Neural progenitor cell (in vitro differentiated cells): ENCODE results near the gene RAB40B. TPM values are rescaled to one million over a fixed set of nuclear protein-coding genes. Genes with fewer than 3 reads are reported as not detected.

Experiments
- DNase-seq: peaks from one replicate; pipeline ENCODE4 v3.0.0-alpha.2; 2016; ENCODE audit warnings: low spot score
- H2AFZ ChIP-seq: fragments of 200-600 bp; sonication (generic); replicated peaks from 2 replicates; pipeline ENCODE4 v1.6.1; 2016; ENCODE audit warnings: antibody characterized with exemption
- H3F3A ChIP-seq: fragments of 200-600 bp; sonication (generic); 2 replicates; pipeline ENCODE4 v1.6.1; 2016; ENCODE audit warnings: antibody characterized with exemption, low read depth
- H3K27ac ChIP-seq: fragments of 200-600 bp; sonication (generic); 2 replicates; pipeline ENCODE4 v1.5.1; 2016; ENCODE audit warnings: mild to moderate bottlenecking
- H3K27me3 ChIP-seq: fragments of 200-600 bp; sonication (generic); 2 replicates; pipeline ENCODE4 v1.6.1; 2016; ENCODE audit warnings: mild to moderate bottlenecking, moderate library complexity
- H3K36me3 ChIP-seq: fragments of 200-600 bp; sonication (generic); 2 replicates; pipeline ENCODE4 v1.5.1; 2016
- H3K4me1 ChIP-seq: fragments of 200-600 bp; sonication (generic); 2 replicates; pipeline ENCODE4 v1.6.1; 2016; ENCODE audit warnings: mixed run types
- H3K4me2 ChIP-seq: fragments of 200-600 bp; sonication (generic); 2 replicates; pipeline ENCODE4 v1.6.1; 2016
- H3K4me3 ChIP-seq: fragments of 200-600 bp; sonication (generic); 2 replicates; pipeline ENCODE4 v1.5.1; 2016
- H3K79me2 ChIP-seq: fragments of 200-600 bp; sonication (generic); 2 replicates; pipeline ENCODE4 v1.6.1; 2016; ENCODE audit warnings: low read depth
- H3K9ac ChIP-seq: fragments of 200-600 bp; sonication (generic); 2 replicates; pipeline ENCODE4 v1.6.1; 2016
- H3K9me3 ChIP-seq: fragments of 200-600 bp; sonication (generic); 2 replicates; pipeline ENCODE4 v1.5.1; 2016; ENCODE audit warnings: low read depth
- H4K20me1 ChIP-seq: fragments of 200-600 bp; sonication (generic); 2 replicates; pipeline ENCODE4 v1.6.1; 2016; ENCODE audit warnings: low read depth
- H3K27ac Mint-ChIP-seq: 3 replicates; pipeline ENCODE4 v1.8.0; 2021; ENCODE audit warnings: mixed read lengths
- H3K27me3 Mint-ChIP-seq: 2 replicates; pipeline ENCODE4 v1.8.0; 2022; ENCODE audit warnings: low read depth, mild to moderate bottlenecking, inconsistent platforms, moderate library complexity, mixed read lengths; ENCODE audit not compliant: insufficient read depth
- H3K36me3 Mint-ChIP-seq: 3 replicates; pipeline ENCODE4 v1.8.0; 2021; ENCODE audit warnings: mixed read lengths
- H3K4me1 Mint-ChIP-seq: 3 replicates; pipeline ENCODE4 v1.8.0; 2021; ENCODE audit warnings: mixed read lengths
- H3K4me3 Mint-ChIP-seq: 3 replicates; pipeline ENCODE4 v1.8.0; 2021; ENCODE audit warnings: mild to moderate bottlenecking, moderate library complexity, mixed read lengths
- H3K9me3 Mint-ChIP-seq: 3 replicates; pipeline ENCODE4 v1.8.0; 2020; ENCODE audit warnings: mixed read lengths
- EZH2 ChIP-seq: fragments of 200-600 bp; sonication (generic); IDR thresholded peaks from 2 replicates; pipeline ENCODE4 v1.6.1; 2017; ENCODE audit warnings: antibody characterized with exemption, mild to moderate bottlenecking, moderate library complexity
- EZH2phosphoT487 ChIP-seq: fragments of 200-600 bp; sonication (generic); IDR thresholded peaks from 2 replicates; pipeline ENCODE4 v1.6.1; 2017; ENCODE audit warnings: antibody characterized with exemption
- total RNA-seq: library from RNA; depleted of rRNA; stranded (reverse); fragments of >200 nt; gene quantifications from 2 replicates; pipeline ENCODE4 v1.2.3, GENCODE V29; 2015; ENCODE audit warnings: low replicate concordance
- TF ChIP-seq, protein P1 (sequence below): fragments of 200-600 bp; sonication (generic); IDR thresholded peaks from 2 replicates; pipeline ENCODE4 v1.5.1; 2017; ENCODE audit warnings: antibody characterized with exemption, mild to moderate bottlenecking

Gene RAB40B
- total RNA-seq, 1 donor from 2014 or later: 5.6 TPM

- no peaks in the 10 kb centered on the region for H3K79me2 ChIP-seq
- peaks cover 3% of the 10 kb centered on the region for H4K20me1 ChIP-seq
- no peak overlapping the region for H3K4me3 Mint-ChIP-seq
- no peak overlapping the region for H2AFZ ChIP-seq
- no peak for DNase-seq
- H3K27me3 Mint-ChIP-seq: peaks cover 5% of the 10 kb centered on the region
- H3K36me3 ChIP-seq: no peaks in the 10 kb centered on the region
- no peak for TF ChIP-seq EZH2phosphoT487
- TF ChIP-seq, protein P1, sequence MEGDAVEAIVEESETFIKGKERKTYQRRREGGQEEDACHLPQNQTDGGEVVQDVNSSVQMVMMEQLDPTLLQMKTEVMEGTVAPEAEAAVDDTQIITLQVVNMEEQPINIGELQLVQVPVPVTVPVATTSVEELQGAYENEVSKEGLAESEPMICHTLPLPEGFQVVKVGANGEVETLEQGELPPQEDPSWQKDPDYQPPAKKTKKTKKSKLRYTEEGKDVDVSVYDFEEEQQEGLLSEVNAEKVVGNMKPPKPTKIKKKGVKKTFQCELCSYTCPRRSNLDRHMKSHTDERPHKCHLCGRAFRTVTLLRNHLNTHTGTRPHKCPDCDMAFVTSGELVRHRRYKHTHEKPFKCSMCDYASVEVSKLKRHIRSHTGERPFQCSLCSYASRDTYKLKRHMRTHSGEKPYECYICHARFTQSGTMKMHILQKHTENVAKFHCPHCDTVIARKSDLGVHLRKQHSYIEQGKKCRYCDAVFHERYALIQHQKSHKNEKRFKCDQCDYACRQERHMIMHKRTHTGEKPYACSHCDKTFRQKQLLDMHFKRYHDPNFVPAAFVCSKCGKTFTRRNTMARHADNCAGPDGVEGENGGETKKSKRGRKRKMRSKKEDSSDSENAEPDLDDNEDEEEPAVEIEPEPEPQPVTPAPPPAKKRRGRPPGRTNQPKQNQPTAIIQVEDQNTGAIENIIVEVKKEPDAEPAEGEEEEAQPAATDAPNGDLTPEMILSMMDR: no peak
- TF ChIP-seq EZH2: no peak
- no peaks in the 10 kb centered on the region for H3K27me3 ChIP-seq
- H3K4me2 ChIP-seq: no peak overlapping the region
- no peak overlapping the region for H3K4me3 ChIP-seq
- H3K4me1 Mint-ChIP-seq: no peaks in the 10 kb centered on the region
- H3K9me3 ChIP-seq: no peaks in the 10 kb centered on the region
- H3K9me3 Mint-ChIP-seq: no peaks in the 10 kb centered on the region
- peaks cover 39% of the 10 kb centered on the region for H3K36me3 Mint-ChIP-seq
- no peaks in the 10 kb centered on the region for H3K4me1 ChIP-seq
- H3K9ac ChIP-seq: no peak overlapping the region
- H3K27ac ChIP-seq: no peak overlapping the region
- no peaks in the 10 kb centered on the region for H3F3A ChIP-seq
- no peak overlapping the region for H3K27ac Mint-ChIP-seq
Measured at GRCh38 chr17:82616021-82616711, 82.3 kb downstream of the RAB40B start.

- Histone ChIP-seq H3K27ac (no peak overlapping the region), H3K27me3 (no peaks in the 10 kb centered on the region), H4K20me1 (peaks cover 3% of the 10 kb centered on the region), H3K4me3 (no peak overlapping the region), H3F3A (no peaks in the 10 kb centered on the region), H2AFZ (no peak overlapping the region), H3K4me1 (no peaks in the 10 kb centered on the region), H3K9me3 (no peaks in the 10 kb centered on the region), H3K9ac (no peak overlapping the region), H3K4me2 (no peak overlapping the region), H3K36me3 (no peaks in the 10 kb centered on the region), H3K79me2 (no peaks in the 10 kb centered on the region)
- DNase-seq: peak; percentile 39
- Mint-ChIP-seq H3K4me3 (no peak overlapping the region), H3K27me3 (peaks cover 11% of the 10 kb centered on the region), H3K27ac (no peak overlapping the region), H3K9me3 (no peaks in the 10 kb centered on the region), H3K36me3 (peaks cover 34% of the 10 kb centered on the region), H3K4me1 (no peaks in the 10 kb centered on the region)
- TF ChIP-seq EZH2phosphoT487 (no peak), EZH2 (no peak)
- TF ChIP-seq, protein P1: peak; percentile 46
Measured at GRCh38 chr17:82615084-82616020, 83.1 kb downstream of the RAB40B start.

DNA sequence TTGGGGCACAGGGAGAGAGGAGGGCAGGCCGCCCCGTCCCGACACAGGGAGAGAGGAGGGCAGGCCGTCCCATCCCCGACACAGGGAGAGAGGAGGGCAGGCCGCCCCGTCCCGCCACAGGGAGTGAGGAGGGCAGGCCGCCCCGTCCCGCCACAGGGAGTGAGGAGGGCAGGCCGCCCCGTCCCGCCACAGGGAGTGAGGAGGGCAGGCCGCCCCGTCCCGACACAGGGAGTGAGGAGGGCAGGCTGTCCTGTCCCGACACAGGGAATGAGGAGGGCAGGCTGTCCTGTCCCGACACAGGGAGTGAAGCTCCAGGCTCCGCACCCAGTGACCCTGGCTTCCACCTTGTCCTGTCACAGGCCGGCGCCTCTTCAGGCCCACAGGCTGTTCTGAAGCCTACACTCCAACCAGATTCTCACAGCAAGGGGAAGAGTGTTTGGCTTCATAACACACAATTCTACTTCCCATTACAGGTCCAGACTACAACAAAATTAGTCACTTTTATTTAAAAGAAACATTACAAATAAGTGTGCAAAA is 84.3 kb downstream of the RAB40B start:
- Mint-ChIP-seq H3K27me3 (peaks cover 12% of the 10 kb centered on the region), H3K4me3 (no peak overlapping the region), H3K27ac (no peak overlapping the region), H3K4me1 (no peaks in the 10 kb centered on the region), H3K9me3 (peaks cover 4% of the 10 kb centered on the region), H3K36me3 (peaks cover 38% of the 10 kb centered on the region)
- Histone ChIP-seq H3K27me3 (no peaks in the 10 kb centered on the region), H2AFZ (no peak overlapping the region), H3K4me2 (no peak overlapping the region), H3K36me3 (no peaks in the 10 kb centered on the region), H3F3A (peaks cover 7% of the 10 kb centered on the region), H3K79me2 (no peaks in the 10 kb centered on the region), H3K4me3 (no peak overlapping the region), H3K4me1 (no peaks in the 10 kb centered on the region), H3K9me3 (no peaks in the 10 kb centered on the region), H3K9ac (no peak overlapping the region), H3K27ac (no peak overlapping the region), H4K20me1 (peaks cover 2% of the 10 kb centered on the region)
- no peak for DNase-seq
- no peak for TF ChIP-seq EZH2
- TF ChIP-seq, protein P1: no peak
